PC-9 (cell line): Measurements from ENCODE around the gene TMEM214.

Experiments
- CTCF ChIP-seq: fragments of 200-600 bp; sonication (generic); conservative IDR thresholded peaks from 2 replicates; pipeline ENCODE4 v1.6.1; 2017; ENCODE audit warnings: mixed run types, antibody characterized with exemption, mild to moderate bottlenecking, moderate library complexity
- EZH2 ChIP-seq: fragments of 200-600 bp; sonication (generic); IDR thresholded peaks from 2 replicates; pipeline ENCODE4 v1.8.0; 2017; ENCODE audit warnings: antibody characterized with exemption, low read depth

- TF ChIP-seq CTCF (no peak), EZH2 (no peak)
Measured at GRCh38 chr2:27080603-27080936, 47.8 kb downstream of the TMEM214 start.
